Posterior cingulate gyrus (tissue), 11 donors: Measurements from ENCODE around the gene TBRG1.

ENCODE experiments used
- DNase-seq, 10 donors: peaks; one replicate each; pipeline versions ENCODE4 v3.0.0 to v3.0.0-alpha.2; 2020 to 2021; ENCODE audit warnings: mixed read lengths in 3 of 10
- intact Hi-C: fragments of 100-400 bp; cut with DNase I; formaldehyde crosslinking; loops from one replicate; pipeline ENCODE4 v1.15.1; 2023

Gene TBRG1

DNA sequence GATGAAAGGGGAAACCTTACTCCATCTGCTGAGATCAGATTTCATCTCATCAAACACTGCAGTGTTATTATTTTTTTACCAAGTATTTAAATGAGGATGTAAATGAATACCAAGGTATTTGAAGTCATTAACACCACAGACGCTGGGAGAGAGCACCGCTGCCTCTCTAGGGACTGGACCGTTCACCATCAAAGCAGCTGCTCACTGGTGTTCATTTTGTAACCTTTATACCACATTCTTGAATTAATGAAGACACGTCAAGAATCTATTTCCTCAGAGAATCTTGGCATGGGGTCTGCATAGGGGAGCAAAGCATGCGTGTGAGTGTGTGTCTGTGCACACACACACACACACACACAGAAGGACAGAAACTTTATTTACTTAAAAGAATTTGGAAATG, 35.2 kb downstream of the TBRG1 start:
- DNase-seq: no peak
- intact Hi-C loops: no loop called here

DNA sequence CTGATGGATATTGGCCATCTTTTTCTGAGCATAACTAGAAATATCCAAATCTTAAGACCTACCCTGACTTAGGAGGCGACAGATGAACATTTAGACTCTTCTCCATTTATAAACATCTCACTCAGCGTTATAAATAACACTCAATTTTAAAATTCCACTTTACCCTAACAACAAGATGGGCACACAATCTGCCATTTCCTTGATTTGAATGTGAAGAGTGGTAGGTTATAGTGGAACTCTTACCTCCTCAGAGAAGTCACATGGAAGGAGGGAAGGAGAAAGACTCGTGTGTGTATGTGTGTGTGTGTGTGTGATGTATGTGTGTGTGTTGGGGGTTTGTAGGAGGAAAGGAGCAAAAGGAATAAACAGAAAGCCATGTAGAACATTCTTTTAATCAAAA, 35.8 kb downstream of the TBRG1 start:
- DNase-seq: no peak
- intact Hi-C loops: no loop called here

DNA sequence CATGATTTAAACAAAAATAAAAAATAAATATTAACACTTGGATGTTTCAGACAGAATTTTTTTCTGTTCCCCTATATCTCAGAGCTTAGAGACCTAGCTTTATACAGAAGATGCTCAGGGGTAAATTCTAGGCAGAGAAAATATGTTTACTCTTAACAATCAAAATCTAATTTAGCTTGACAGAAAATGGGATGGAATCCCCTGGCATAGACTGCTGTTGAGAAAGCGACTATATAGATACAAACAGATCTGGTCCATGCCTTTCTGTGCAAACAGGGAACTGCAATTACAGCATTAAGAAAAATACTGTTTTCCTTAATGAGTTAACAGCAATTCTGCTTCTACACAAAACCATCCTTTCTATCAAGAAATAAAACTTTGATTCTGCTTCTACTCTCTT, 36.3 kb downstream of the TBRG1 start:
- intact Hi-C loops: no loop called here

DNA sequence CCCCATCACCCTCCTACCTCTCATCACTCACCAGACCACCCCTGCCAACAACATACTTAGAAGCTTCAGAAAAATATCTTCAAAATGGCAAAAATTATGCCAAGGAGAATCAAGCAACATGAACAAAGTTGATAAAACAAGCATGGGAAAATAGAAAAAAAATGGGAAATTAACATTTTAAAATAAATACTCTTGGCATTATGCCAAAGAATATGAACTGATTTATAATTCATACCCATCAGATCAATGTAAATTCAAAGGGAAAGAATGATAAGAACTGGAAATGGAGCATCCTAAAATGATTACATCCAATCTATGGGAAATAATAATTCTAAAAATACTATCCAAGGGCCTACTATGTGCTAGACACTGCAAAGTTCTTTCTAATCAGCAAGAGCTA, 38.9 kb downstream of the TBRG1 start:
- DNase-seq: no peak
- intact Hi-C loops: no loop called here

More for the DNA sequence above, 36.3 kb downstream of the TBRG1 start:
- DNase-seq: no peak

DNA sequence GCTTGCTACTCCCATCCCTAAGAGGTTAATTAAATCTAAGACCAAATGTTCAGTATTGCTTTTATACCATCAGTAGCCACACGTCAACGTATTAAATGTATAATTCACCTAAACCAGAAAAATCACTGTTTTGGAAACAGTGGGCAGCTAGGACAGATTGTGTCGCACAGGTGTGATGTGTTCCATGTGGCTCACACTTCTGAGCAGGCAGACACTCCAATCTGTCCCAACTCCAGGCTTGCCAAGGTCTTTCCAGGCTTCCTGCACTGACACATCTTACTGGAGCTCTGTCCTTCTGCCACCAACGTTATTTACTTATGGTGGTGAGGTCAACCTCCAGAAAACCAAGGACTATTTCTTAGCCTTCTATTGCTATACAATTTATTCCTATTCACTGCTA, 39.4 kb downstream of the TBRG1 start:
- intact Hi-C loops: no loop called here
- peak in 4 of 10 donors; percentile 14 to 80 (median 45) for DNase-seq

DNA sequence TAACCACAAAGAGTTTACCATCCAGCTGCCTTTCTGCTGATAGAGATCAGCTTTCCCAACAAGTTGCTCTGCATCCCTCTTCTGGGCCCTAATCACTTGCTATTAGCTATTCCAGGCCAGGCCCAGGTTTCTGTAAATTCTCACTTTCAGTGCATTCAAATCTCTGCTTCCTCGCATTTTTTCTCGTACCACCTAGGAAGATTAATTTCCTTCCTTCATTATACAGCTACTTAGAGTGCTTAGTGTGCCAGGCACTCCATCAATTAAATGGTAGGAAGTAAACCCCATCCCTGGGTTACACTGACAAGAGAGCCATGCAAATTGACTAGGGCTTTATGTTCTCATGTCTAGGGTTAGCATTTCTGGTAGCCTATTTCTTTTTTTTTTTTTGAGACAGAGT, 41.2 kb downstream of the TBRG1 start:
- DNase-seq: no peak
- intact Hi-C loops: no loop called here

DNA sequence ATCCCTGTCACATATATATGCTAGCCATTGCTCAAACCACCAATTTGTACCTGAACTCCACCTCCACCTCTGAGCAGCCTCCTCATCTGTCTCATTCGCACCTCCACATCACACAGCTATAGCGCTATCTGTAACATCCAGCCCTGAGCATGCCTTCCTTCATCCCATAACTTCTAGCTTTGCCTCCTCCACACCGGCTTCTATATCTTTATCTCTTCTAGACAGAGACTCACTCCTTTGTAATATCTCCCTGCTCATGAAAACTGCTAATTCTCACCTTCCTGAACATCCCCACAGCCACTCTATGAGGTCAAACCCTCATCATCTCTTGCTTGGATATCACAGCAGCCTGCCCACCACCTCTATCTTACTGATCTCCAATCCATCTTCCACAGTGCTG, 44.9 kb downstream of the TBRG1 start:
- no peak for DNase-seq

DNA sequence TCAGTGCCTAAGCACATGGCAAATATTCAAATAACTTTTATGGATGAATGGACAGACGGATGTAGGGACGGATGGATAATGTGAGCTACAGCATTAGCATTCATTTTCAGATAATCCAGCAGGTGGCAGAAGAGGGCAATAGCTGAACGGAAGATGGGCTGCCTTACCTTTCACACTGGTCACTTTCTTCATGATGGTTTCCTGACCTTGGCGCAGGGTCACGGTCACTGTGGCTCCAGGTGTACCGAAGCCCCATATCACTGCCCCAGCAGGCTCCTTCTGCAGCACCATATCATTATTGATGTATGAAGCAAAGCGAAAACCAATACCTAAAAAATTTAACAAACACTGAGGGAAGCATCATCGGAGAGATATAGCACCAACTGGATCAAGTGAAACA, 46.5 kb downstream of the TBRG1 start:
- peak in 3 of 10 donors; percentile 28 to 49 (median 38) for DNase-seq
- intact Hi-C loops: loop anchor here (1.0 kb wide), 2 partner anchors 94 to 168 kb away; no protein-coding TSS in a partner anchor

More for the DNA sequence above, 44.9 kb downstream of the TBRG1 start:
- intact Hi-C loops: no loop called here

DNA sequence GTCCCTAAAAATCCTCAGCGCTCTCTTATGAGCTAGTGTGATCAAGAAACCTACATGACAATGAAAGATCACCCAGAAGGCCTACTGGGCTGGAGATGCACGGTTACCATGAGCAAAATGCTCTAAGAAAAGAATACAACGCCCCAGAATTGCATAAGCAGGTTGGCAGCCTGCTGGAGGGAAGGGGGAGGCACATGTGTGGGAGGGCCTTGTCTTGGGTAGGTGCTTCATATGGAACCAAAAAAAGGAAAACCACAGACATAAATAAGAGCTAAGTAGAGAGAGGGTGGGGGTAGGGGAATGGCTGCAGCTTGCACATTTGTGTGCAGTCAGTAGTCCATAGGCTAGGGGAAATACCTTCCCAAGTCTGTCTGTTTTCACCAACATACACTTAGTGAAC, 48.1 kb downstream of the TBRG1 start:
- peak in 4 of 10 donors; percentile 23 to 86 (median 78) for DNase-seq
- intact Hi-C loops: loop anchor here (5.0 kb wide), 1 partner anchor 72 kb away; no protein-coding TSS in a partner anchor

DNA sequence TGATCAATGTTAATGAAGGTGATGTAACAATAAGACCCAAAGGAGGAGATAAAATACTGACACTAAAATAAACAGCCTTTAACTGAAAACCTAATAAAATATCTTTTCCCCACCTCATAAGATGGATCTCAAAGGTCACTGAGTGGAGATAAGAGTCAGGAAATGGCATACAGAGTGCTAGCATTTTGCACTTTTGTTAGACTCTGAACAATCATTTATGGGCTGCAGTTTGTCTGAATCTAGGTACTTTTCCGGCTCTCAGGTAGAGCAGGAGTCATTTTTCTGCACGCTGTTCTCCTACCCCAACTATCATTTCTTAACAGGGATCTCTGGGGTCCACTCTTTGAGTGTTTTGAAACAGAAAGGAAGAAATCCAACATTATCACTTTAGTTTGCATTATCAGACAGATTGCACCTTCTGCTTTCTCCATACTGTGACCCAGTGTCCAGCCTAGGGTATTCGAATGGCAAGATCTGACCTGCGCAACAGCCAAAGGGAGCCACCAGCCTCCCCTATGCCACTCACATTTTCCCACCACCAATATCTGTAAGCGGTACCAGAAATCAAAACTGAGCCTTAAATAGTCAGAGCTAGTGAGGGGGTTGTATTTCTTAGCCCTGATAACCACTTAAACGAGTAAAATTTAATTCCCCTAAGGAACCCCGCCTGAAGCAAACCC, 50.0 kb downstream of the TBRG1 start:
- no peak for DNase-seq
- intact Hi-C loops: loop anchor here (5.0 kb wide), 1 partner anchor 70 kb away; no protein-coding TSS in a partner anchor

DNA sequence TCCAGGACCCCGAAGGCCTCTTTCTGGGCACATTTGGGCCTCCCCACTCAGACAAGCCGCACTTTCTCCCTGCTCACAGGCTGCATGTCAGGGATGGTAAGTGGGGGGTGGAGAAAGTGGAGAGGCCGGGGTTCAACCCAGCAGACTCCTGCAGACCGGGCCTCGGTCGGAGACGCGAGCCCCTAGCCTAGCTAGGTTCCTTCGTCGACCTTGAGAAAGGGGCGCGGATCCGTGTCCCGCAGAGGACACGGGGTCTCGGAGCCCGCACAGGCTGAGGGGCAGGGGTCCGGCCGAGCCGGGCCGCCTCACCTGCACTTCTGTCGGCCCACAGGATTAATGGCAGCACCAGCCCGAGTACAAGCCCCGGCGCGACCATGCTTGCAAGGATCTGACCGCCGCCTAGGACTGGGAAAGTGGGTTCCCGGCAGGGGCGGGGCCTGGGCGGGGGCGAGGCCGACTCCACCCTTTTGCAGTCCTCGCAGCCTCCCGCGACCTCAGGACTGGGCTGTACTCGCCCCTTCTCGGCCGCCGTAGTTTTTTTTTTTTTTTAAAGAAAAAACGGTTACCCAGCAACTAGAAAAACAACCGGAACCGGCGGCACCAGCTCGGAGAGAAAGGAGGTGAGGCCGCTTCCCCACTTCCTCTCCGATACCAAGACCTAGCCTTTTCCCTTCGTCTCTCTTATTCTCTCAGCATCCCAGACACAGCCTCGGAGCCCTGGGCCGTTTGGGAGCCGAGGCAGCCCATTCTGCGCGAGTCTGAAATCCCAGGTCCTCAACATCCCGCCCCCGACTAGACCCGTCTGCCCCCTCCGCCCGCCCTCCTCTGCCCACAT, 50.9 kb downstream of the TBRG1 start, which contains the start of the genes SIAE and SPA17:
TSS of gene SIAE (minus strand) at position 407 of the 835 bp plus-strand sequence. CDS start at position 376, 31 bp downstream.
TSS of gene SPA17 (plus strand) at position 572 of the 835 bp plus-strand sequence. CDS start 1,361 bp downstream, outside the sequence.
- intact Hi-C loops: loop anchor here (5.0 kb wide), 1 partner anchor 69 kb away; no protein-coding TSS in a partner anchor
- DNase-seq: peak; percentile 72 to 98 (median 90)

DNA sequence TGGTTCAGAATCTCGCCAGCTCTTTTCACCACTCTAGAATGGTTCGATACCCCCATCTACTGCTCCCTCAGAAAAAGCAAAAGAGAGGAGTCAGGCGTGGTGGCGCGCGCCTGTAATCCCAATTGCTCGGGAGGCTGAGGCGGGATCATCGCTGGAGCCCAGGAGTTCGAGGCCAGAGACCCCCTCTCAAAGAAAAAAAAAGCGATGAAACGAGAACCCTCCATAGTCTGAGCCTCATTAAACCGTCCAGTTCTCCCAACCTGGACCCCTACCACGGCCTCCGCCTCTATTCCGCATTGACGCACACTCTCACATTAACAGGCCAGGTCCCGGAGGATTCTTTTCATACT, 51.5 kb downstream of the TBRG1 start:
- DNase-seq: no peak
- intact Hi-C loops: loop anchor here (5.0 kb wide), 1 partner anchor 68 kb away; no protein-coding TSS in a partner anchor

DNA sequence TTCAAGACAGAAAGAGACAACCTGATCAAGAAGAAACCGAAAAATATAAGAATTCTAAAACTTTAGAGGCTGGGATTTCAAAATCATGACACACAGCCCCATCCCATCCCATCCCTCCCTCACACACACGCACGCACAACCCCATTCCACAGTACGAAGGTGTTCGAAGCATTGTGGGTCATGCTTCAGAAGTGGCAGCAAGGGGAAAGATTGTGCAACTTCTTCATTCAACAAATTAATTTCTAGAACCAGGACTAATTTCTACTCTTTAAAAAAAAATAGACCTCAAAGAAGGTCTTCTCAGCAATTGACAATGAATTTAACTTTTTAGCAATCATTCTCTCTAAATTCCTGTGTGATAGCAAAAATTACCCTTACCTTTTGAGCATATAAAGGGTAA, 51.9 kb downstream of the TBRG1 start:
- no peak for DNase-seq
- intact Hi-C loops: loop anchor here (5.0 kb wide), 1 partner anchor 68 kb away; no protein-coding TSS in a partner anchor

DNA sequence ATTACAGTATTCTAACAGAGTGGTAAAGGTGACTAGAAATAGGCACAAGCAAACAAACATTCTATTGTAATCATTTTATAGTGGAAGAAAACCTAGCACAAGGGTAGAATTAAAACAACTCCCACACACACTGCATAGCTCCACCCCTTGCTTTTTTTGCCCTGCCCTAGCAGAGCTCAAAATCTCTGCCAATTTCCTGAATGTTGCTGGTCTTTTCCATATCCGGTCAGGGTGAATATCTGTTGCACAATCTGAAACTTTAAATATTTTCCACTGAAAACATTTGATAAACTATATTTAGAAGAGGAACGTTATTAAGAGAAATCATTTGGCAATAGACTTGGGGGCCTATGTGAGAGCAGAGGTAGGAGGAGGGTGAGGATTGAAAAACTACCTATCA, 53.7 kb downstream of the TBRG1 start:
- no peak for DNase-seq
- intact Hi-C loops: no loop called here

DNA sequence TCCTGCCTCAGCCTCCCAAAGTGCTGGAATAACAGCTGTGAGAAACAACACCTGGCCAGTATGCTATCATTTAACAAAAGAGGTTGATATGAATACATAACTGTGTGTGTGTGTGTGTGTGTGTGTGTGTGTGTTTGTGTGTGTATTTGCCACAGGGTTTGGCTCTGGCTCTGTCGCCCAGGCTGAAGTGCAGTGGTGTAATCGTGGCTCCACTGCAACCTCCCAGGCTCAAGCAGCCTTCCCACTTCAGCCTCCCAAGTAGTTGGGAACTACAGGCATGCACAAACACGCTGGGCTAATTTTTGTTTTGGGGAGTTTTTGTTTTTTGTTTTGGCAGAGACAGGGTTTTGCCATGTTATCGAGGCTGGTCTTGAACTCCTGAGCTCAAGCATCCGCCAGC, 55.8 kb downstream of the TBRG1 start:
- intact Hi-C loops: no loop called here
- no peak for DNase-seq

DNA sequence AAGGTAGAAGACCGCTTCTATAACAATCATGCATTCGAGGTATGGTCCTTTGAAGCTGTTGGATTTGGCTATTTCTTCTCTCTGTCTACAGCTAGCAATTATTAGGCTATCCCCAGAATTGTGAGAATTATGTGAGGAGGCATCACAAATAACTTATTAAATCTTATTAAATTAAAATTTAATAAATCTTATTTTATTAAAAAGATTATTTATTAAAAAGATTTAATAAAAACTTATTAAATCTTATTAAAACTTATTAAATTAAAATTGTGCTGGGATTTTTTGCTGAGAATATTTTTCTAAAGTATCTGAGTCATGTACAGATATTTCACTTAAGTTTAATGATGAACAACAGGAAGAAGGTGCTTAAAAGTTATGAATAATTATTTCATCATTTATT, 58.8 kb downstream of the TBRG1 start:
- intact Hi-C loops: no loop called here
- DNase-seq: no peak

DNA sequence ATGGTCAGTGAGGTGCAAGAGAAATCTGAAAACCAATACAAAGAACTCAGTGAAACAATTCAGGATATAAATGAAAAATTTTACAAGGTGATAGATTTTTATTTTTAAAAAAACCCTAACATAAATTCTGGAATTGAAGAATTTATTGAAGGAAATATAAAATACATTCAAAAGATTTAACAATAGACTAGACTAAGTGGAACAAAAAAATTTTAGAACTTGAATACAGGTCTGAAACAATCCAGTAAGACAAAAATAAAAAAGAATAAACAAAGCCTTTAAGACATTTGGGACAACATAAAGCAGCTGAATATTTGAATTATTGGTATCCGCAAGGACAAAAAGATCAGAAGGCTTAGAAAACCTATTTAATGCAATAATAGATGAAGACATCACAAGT, 59.8 kb downstream of the TBRG1 start:
- DNase-seq: no peak
- intact Hi-C loops: no loop called here
